GM18867 (cell line): Measurements from ENCODE around the gene DUSP7.

Source experiments
- ATAC-seq: cut with Tn5 transposase; IDR thresholded peaks from one replicate; pipeline ENCODE4 v1.9.1; 2021; ENCODE audit warnings: mild to moderate bottlenecking, moderate library complexity; ENCODE audit not compliant: unreplicated experiment

The DUSP7 gene

DNA sequence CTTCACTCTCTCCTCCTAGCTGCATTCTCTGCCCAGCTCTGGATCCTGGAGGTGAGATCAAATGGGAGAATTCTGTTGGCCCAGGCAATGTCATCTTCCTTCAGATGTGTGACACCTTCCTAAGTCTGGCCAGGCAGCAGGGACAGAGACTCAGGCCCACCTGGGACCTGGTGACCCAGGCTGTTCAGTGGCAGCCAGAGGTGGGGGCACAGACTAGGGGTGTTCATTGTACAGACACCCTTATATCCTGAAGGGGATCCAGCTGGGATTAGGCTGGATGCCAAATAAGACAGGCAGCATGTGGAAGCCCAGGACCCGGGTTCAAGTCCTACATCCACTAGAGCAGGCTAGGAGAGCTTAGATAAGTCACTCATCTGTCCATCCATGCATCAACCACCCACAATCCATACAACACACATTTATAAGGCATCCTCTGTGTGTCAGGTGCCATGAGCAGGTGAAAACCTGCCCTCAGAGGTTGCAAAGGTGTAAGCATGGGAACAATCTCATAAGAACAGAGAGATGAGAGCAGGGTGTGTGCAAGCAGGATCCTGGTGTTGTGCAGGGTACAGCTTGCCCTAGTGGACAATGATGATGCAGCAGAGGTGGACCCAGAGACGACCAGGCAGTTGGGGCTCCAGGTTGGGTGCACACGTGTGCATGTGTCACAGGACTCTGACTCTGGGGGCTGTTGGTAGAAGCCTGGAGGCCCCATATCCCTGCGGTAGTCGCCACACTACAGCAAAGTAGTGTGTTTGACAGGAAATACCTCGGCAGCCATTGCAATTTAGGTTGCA is 42.4 kb downstream of the DUSP7 start:
- no peak for ATAC-seq

DNA sequence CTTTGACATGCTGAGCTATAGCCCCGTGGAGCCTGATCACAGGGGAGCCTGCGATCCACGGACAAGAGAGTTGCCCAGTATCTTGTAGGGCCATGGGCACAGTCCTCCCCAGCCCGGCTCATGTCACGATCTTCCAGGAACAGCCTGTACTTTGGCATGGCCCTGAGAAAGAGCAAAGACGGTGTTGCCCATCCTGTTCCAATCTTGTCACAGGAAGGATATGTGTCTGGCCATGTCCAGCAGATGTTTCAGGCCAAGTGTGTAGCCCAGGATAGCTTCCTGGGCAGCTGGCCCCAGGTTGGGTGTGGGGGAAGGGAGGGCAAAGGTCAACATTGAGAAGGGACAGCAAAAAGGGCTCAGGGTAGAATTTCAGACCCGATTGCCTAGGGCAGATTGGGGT is 43.7 kb downstream of the DUSP7 start:
- no peak for ATAC-seq

DNA sequence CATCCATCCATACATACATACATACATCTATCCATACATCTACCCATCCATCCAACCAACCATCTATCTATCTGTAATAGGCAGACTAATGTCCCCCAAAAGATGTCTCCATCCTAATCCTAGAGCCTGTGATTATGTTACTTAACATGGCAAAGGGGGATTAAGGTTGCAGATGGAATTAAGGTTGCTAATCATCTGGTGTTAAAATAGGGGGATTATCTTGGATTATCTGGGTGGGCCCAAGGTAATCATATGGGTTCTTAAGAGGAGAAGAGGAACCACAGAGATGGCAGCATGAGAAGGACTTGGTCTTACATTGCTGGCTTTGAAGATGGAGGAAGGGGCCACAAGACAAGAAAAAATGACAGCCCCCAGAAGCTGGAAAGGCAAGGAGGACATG is 45.9 kb downstream of the DUSP7 start:
- ATAC-seq: no peak

DNA sequence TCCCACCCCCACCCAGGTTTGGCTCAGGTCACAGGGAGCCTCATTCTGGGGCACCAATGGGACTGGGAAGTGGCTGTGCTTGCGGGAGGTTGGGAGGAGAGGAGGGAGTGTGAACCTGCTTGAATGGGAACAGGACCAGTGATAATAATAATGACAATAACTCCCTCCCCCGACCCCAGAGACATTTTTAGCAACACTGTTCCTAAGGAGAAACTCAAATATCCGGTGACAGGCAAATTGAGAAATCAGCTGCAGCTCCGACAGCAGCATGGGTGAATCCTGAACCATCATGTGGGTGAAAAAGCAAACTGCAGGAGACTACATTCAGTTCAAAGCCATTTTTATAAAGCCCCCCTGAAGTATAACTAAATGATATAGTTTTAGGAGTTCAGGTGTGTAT is 49.1 kb downstream of the DUSP7 start:
- no peak for ATAC-seq

DNA sequence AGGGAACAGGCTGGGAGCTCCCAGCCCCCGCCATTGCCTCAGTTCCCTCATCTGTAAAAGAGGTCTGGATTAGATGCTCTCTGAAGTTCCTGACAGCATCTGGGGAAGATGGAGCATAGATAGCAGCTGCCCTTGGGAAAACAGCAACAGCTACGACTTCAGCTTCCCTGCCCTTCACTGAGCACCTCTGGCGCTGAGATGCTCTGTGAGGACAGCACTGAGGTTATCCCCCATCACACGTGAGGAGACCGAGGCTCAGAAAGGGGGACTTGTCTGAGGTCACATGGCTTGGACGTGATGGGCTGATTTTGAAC is 49.6 kb downstream of the DUSP7 start:
- ATAC-seq: no peak

DNA sequence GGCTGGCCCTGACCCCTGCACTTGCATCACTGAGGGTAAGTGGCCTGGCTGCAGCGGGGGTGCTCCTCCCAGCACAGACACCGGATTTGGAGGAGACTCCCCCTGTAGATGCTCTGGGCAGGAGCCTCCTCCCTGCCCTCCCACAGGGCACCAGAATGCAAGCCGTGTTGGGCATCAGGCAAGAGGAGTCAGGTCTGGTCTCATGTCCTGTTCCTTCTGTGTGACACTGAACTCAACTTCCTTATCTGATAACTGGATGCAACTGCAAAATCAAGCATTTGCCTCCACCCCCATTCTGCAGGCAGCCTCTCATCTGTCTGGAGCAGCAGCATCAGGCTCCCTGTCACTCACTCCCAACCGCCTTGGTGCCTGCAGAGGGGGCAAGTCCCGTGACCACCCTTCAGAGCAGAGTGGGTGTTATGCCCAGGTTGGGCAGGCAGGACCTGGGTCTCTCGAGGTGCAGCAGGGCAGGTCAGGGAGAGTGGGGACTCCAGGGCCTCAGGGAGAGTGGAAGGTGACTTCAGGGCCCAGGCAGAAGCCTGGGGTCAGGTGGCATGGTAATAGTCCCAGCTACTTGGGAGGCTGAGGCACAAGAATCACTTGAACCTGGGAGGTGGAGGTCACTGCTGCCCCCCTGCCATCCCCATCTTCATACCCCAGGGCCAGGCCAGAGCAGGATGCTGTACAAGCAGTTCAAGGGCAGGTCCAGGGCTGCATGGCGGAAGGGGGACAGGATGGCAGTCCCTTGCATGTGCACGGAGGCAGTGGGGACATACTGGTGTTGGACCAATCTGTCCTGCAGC is 50.2 kb downstream of the DUSP7 start:
- no peak for ATAC-seq

DNA sequence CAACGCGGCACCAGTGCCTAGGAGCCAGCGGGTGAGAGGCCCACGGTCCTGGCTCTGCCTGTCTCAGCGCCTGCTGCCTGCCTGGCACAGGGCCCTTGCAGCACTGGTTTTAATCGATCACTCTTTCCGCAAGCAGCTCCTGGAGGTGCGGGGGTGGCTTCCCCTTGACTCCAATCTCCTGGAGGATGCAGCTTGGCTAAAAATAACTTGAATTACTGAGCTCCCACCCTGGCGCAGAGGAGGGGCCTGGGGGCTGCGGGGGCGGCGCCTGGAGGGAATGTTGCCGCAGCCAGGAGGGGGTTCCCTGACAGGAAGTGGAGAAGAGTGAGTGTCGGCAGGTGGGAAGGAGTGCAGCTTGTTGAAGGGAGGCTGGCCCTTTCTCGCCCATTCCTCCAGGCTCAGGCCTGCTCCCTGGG is 50.8 kb downstream of the DUSP7 start:
- ATAC-seq: no peak

DNA sequence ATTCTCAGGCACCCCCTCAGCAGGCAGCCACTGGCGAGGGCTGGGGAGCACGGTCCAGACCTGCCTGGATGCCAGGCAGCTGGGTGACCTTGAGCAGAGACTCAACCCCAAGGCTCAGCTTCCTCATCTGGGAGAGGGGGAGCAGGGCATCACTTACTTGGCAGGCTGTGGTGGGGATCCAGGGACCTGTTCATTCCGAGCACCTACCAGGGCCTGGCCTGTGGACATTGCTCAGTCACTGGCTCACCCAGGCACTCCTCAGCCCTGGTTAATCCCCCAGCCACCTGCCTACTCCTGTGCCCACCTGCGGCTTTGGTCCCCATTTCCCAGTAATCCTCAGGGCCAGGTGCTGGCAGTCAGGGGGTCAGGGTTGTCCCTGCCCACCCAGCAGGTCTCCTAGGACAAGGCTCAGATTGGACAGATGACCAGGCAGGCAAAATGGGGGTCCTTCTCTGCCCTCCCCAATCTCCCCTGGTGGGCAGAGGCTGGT is 51.4 kb downstream of the DUSP7 start:
- no peak for ATAC-seq

DNA sequence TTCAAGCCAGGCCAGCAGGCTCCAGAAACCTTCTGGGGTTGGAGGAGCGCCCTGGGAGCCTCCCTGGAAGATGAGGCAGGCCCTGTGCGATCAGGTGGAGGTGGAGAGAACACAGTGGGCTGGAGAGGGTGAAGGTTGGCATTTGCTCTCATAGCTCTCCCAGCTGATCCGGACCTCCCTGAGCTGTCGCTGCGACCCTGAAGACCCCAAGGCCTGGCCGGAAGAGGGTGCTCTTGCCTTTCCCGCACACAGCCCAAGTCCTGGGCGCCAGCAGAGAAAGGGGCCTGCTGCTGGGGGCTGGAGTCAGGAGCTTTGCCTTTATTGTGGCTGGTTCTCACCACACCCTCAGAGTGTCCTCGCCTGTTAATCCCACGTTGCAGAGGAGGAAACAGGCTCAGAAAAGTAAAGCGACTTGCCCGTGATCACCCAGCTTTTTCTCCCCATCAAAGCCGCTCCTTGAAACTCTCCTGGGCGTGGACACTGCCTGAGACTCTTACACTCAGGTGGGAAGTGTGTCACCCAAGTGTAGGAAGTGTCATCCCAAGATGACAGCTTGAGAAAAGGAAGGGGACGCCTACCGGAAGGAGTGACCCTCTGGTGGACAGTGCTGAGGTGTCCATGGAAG is 52.1 kb downstream of the DUSP7 start:
- no peak for ATAC-seq

DNA sequence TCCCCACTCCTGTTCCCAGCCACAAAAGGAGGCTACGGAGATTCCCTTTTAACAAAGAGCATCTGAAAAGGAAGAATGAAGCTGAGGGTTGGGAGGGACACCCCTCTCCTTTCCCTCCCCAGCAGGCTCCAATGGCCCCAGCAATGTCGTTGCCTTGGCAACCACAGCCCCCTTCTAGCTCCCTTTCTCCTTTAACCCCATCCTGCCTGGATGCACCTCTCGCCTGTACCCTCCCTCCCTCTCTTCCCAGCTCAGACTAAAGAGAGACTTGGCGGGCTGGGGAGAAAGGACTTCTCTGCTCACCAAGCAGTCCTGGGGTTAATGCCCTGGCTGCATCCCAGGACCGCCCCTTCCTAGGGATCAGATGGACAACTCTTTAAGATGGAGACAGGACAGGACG is 53.6 kb downstream of the DUSP7 start:
- no peak for ATAC-seq

DNA sequence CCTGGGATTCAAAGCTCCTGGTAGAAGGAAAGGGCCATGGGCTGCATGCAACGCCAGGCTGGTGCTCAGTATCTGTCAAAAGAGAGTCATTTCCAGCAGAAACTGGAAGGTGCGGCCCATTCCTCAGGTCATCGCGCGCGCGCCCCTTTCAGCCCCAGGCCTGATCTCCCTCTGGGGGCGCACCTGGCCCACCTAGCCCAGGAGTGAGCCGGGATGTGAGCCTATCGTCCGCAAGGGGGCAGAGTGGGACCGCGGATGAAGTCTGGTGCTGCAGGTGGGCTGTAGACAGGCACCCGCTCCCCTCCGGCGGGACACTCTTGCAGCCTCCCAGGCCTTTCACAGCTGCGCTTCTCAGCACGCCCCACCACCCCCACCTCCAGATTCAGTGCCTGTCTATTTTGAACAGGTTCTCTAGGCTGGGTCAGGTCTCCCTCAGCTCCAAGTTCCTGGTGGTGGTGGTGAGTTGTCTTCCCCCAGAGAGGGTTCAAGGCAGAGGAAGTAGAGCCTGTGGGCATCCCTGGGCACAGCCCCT is 54.9 kb downstream of the DUSP7 start:
- peak; percentile 88 for ATAC-seq

DNA sequence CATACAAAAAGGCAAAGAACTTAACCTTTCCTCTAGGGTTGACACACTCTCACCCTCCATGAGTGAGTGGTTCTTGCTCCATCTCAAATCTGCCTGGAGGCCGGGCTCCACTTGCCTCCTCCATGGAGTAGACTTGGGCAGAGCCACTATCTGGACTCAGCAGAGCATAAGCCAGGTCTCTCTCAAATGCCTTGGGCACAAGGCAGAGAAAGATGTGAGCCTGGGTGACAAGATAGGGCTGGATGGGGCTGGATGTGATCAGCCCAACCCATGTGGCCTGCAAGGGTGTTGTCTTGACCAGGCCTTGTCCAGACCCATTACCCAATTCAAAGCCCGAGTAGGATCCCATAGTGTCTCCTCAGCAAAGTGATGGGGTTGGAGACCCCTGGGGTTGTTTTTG is 56.5 kb downstream of the DUSP7 start:
- ATAC-seq: no peak
